SK-N-SH treated with all-trans-retinoic acid at 6 μM for 48 hours (cell line): ENCODE results near the gene UCN.
A peak's percentile ranks its signal among the peaks of the same experiment; 100 is the strongest.

Experiments
- ATAC-seq: fragments of 200-7000 bp; cut with Tn5 transposase; 3 replicates; pipeline ENCODE4 v1.9.1; 2020; ENCODE audit warnings: mild to moderate bottlenecking, moderate library complexity
- ARNTL ChIP-seq: fragments of 450-650 bp; formaldehyde crosslinking; IDR thresholded peaks from 2 replicates; pipeline ENCODE4 v1.5.0; 2020; ENCODE audit warnings: low read depth, mild to moderate bottlenecking, moderate library complexity, borderline replicate concordance
- BACH2 ChIP-seq: fragments of 250-450 bp; sonication (Bioruptor Pico); IDR thresholded peaks from 2 replicates; pipeline ENCODE4 v1.9.0; 2021; ENCODE audit warnings: mild to moderate bottlenecking, borderline replicate concordance
- CREB5 ChIP-seq: fragments of 250-450 bp; sonication (Bioruptor Pico); IDR thresholded peaks from 2 replicates; pipeline ENCODE4 v1.5.1; 2020; ENCODE audit warnings: low read depth, mild to moderate bottlenecking, moderate library complexity
- CSDC2 ChIP-seq: fragments of 250-450 bp; sonication (Bioruptor Pico); IDR thresholded peaks from 2 replicates; pipeline ENCODE4 v1.5.0; 2020; ENCODE audit warnings: mild to moderate bottlenecking, moderate library complexity
- CSRNP3 ChIP-seq: fragments of 250-450 bp; sonication (Bioruptor Pico); IDR thresholded peaks from 2 replicates; pipeline ENCODE4 v1.5.1; 2021; ENCODE audit warnings: mild to moderate bottlenecking, moderate library complexity
- GLIS3 ChIP-seq: fragments of 250-450 bp; sonication (Bioruptor Pico); IDR thresholded peaks from 2 replicates; pipeline ENCODE4 v1.5.0; 2020; ENCODE audit warnings: mild to moderate bottlenecking, moderate library complexity
- ISL1 ChIP-seq: fragments of 250-450 bp; sonication (Bioruptor Pico); IDR thresholded peaks from 2 replicates; pipeline ENCODE4 v2.1.2; 2022; ENCODE audit warnings: mild to moderate bottlenecking, moderate library complexity
- PATZ1 ChIP-seq: fragments of 250-450 bp; sonication (Bioruptor Pico); IDR thresholded peaks from 2 replicates; pipeline ENCODE4 v1.8.0; 2020; ENCODE audit warnings: mild to moderate bottlenecking, moderate library complexity, borderline replicate concordance
- POU6F1 ChIP-seq: fragments of 250-450 bp; sonication (Bioruptor Pico); IDR thresholded peaks from 2 replicates; pipeline ENCODE4 v1.8.0; 2021; ENCODE audit warnings: low read depth, mild to moderate bottlenecking, moderate library complexity, borderline replicate concordance
- PPARA ChIP-seq: fragments of 250-450 bp; sonication (Bioruptor Pico); IDR thresholded peaks from 2 replicates; pipeline ENCODE4 v1.5.0; 2020; ENCODE audit warnings: mild to moderate bottlenecking, borderline replicate concordance
- RARB ChIP-seq: fragments of 250-450 bp; sonication (Bioruptor Pico); IDR thresholded peaks from 2 replicates; pipeline ENCODE4 v1.8.0; 2021; ENCODE audit warnings: mild to moderate bottlenecking, moderate library complexity
- SNAI2 ChIP-seq: fragments of 250-450 bp; sonication (Bioruptor Pico); IDR thresholded peaks from 2 replicates; pipeline ENCODE4 v1.5.0; 2020; ENCODE audit warnings: mild to moderate bottlenecking, moderate library complexity
- TCF4 ChIP-seq: fragments of 250-450 bp; sonication (Bioruptor Pico); IDR thresholded peaks from 2 replicates; pipeline ENCODE4 v1.8.0; 2021; ENCODE audit warnings: mild to moderate bottlenecking, moderate library complexity, borderline replicate concordance
- TOX ChIP-seq: fragments of 250-450 bp; sonication (Bioruptor Pico); IDR thresholded peaks from 2 replicates; pipeline ENCODE4 v1.8.0; 2021; ENCODE audit warnings: mild to moderate bottlenecking, moderate library complexity, borderline replicate concordance
- TSHZ2 ChIP-seq: fragments of 250-450 bp; sonication (Bioruptor Pico); IDR thresholded peaks from 2 replicates; pipeline ENCODE4 v1.5.0; 2020; ENCODE audit warnings: mild to moderate bottlenecking, moderate library complexity
- ZC3H10 ChIP-seq: fragments of 250-450 bp; sonication (Bioruptor Pico); IDR thresholded peaks from 2 replicates; pipeline ENCODE4 v1.5.1; 2021; ENCODE audit warnings: mild to moderate bottlenecking, moderate library complexity
- ZFP3 ChIP-seq: fragments of 250-450 bp; sonication (Bioruptor Pico); IDR thresholded peaks from 2 replicates; pipeline ENCODE4 v1.5.0; 2020; ENCODE audit warnings: mild to moderate bottlenecking, moderate library complexity
- ZFP30 ChIP-seq: fragments of 450-650 bp; formaldehyde crosslinking; IDR thresholded peaks from 2 replicates; pipeline ENCODE4 v1.5.0; 2022; ENCODE audit warnings: mild to moderate bottlenecking, moderate library complexity
- ZNF565 ChIP-seq: fragments of 450-650 bp; formaldehyde crosslinking; conservative IDR thresholded peaks from 2 replicates; pipeline ENCODE4 v1.5.0; 2020; ENCODE audit warnings: low read depth, mild to moderate bottlenecking, moderate library complexity
- ZNF70 ChIP-seq: fragments of 450-650 bp; formaldehyde crosslinking; IDR thresholded peaks from 2 replicates; pipeline ENCODE4 v1.5.0; 2020; ENCODE audit warnings: mild to moderate bottlenecking, moderate library complexity
- ZNF8 ChIP-seq: fragments of 450-650 bp; formaldehyde crosslinking; IDR thresholded peaks from 2 replicates; pipeline ENCODE4 v1.5.0; 2020; ENCODE audit warnings: mild to moderate bottlenecking, moderate library complexity

UCN gene

GRCh38 chr2:27307287-27307544 is 1.0 kb downstream of the UCN start:
- TF ChIP-seq ZFP30 (CRISPR knock-in tag) (no peak), ZFP3 (CRISPR knock-in tag) (no peak), ARNTL (CRISPR knock-in tag) (no peak), TCF4 (CRISPR knock-in tag) (no peak), TOX (CRISPR knock-in tag) (no peak), SNAI2 (CRISPR knock-in tag) (no peak)
- no peak for ATAC-seq

GRCh38 chr2:27306573-27307286 is 1.5 kb downstream of the UCN start:
- peak; percentile 26 for ATAC-seq
- TF ChIP-seq CREB5 (CRISPR knock-in tag), result no peak
- TF ChIP-seq ISL1, result no peak
- no peak for TF ChIP-seq PATZ1 (CRISPR knock-in tag)
- TF ChIP-seq CSRNP3 (CRISPR knock-in tag), result no peak
- no peak for TF ChIP-seq ZC3H10 (CRISPR knock-in tag)
- no peak for TF ChIP-seq ZFP30 (CRISPR knock-in tag)
- TF ChIP-seq GLIS3 (CRISPR knock-in tag), result no peak
- TF ChIP-seq ZNF565 (CRISPR knock-in tag), result no peak
- no peak for TF ChIP-seq TSHZ2 (CRISPR knock-in tag)
- no peak for TF ChIP-seq ZFP3 (CRISPR knock-in tag)
- TF ChIP-seq TCF4 (CRISPR knock-in tag), result no peak
- no peak for TF ChIP-seq ZNF8

- TF ChIP-seq TCF4 (CRISPR knock-in tag), result no peak
- TF ChIP-seq ARNTL (CRISPR knock-in tag), result no peak
- TF ChIP-seq CSDC2 (CRISPR knock-in tag), result no peak
- TF ChIP-seq TSHZ2 (CRISPR knock-in tag), result no peak
- no peak for TF ChIP-seq TOX (CRISPR knock-in tag)
- TF ChIP-seq BACH2 (CRISPR knock-in tag), result no peak
- TF ChIP-seq CREB5 (CRISPR knock-in tag), result no peak
- TF ChIP-seq RARB (CRISPR knock-in tag), result no peak
- no peak for TF ChIP-seq ZNF565 (CRISPR knock-in tag)
- TF ChIP-seq PPARA (CRISPR knock-in tag), result no peak
- TF ChIP-seq POU6F1 (CRISPR knock-in tag), result no peak
- no peak for TF ChIP-seq ZFP30 (CRISPR knock-in tag)
- TF ChIP-seq CSRNP3 (CRISPR knock-in tag), result no peak
- TF ChIP-seq ZNF70, result no peak
- ATAC-seq, result no peak
Observed at GRCh38 chr2:27306136-27306535, 2.1 kb downstream of the UCN start.
